ENCODE data around the gene DNAH8.

DNA sequence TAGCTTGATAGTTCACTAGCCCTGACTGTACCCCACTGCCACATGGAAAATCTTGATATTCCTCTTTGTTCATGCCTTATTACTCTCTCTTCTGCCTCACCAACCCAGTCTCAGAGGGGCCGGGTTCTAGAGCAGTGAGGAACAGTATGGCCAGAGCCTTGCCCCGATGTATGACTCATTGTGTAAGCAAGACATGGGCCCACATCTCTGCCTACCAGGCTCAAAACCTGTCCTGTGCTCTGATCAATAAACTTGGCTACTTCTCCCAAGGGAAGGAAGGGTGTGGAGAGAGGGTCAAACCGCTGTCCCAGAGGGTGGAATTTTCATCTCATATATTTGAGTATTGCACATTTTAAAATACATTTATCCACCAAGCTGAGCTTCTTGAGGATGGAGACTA lies 91.7 kb downstream of the DNAH8 start:
- TF ChIP-seq CTCF (IDR thresholded peaks at IDR 0.05; ENCODE audit: insufficient read depth, low read length, poor library complexity, severe bottlenecking) (no peak), EZH2phosphoT487 (conservative IDR thresholded peaks at IDR 0.05; ENCODE audit: low read length) (no peak)

Data from SU-DHL-6 (cell line).